NCI-H1930 (cell line): ENCODE measurements around the gene GMCL2.
"Not testable (repeated sequence)": the region's sequence is repeated elsewhere in the genome, so short reads cannot be mapped to it uniquely, and the experiment has no call there.

Experiments used
- DNase-seq, 2 experiments: peaks; one replicate each; lab custom pipeline; 2025; lab: John Stamatoyannopoulos, UW

Gene GMCL2

GRCh38 chr5:178206166-178207101, 19.3 kb upstream of the GMCL2 start:
- no peak for DNase-seq

DNA sequence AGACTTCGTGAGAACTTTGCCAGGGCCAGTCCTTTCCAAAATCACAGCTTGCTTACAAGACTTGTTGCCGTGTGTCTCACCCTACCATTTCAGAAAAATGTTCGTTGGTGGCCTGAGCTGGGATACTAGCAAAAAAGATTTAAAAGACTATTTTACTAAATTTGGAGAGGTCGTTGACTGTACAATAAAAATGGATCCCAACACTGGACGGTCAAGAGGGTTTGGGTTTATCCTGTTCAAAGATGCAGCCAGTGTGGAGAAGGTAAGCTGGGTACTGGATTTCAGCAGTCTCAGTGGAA, 18.5 kb upstream of the GMCL2 start:
- no peak for DNase-seq

DNA sequence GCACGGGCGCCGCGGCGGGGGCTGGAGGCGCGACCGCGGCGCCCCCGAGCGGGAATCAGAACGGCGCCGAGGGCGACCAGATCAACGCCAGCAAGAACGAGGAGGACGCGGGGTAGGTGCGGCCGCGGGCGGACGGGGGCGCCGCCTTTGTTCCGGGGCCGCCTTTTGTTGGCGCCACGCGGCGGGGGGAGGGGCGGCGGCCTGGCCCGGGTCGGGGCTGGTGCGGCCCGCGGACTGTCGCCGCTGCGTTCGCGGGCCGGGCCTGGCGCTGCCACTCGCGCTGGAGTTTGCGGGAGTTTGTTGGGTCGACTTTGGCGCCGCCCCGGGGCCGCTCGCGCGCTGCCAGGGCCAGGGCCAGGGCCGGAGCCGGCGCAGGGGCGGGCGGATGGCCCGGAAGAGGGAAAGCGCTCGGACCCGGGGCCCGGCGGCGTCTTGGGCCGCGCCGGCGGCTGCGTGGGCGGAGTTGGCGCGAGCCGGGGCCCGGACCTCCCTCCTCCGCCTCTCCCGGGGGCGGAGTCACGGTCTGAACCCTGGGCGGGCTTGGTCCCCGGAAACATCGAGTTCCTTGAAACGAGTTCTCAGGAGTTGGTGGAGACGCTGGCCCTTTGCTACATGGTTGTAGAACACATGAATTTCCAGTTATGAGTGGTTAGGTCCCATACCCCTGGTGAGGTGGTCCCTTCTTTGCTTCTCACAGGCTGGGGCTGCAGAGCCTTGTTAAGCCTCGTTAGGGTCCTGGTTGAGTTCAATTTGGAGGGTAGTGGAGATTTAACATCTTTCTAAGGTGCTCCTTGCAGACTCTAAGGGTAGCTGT, 18.0 kb upstream of the GMCL2 start:
- DNase-seq = no peak

GRCh38 chr5:178204182-178204934, 17.2 kb upstream of the GMCL2 start, which contains the start of gene HNRNPAB:
Gene HNRNPAB (plus strand): TSS chr5:178204533. CDS start chr5:178204838, 305 bp downstream.
- DNase-seq = peak; percentile 75 to 90

GRCh38 chr5:178203670-178204181, 16.6 kb upstream of the GMCL2 start:
- DNase-seq = no peak

GRCh38 chr5:178202541-178202940, 15.4 kb upstream of the GMCL2 start:
- DNase-seq = no peak

DNA sequence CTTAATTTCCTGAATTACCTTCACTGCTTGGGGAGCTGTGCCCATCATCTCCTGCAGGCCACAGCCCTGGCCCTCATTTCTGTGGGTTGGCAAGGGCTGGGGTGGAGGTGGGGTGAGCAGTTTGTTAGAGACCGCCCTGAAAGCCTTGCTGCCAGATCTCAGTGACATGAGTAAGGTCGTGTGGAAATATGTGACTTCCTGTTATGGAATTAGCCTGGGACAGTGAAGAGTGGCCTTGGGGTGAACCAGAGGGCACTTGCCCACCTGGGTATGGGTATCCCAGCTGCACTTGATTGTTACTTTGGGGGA, 14.7 kb upstream of the GMCL2 start:
- DNase-seq = no peak

DNA sequence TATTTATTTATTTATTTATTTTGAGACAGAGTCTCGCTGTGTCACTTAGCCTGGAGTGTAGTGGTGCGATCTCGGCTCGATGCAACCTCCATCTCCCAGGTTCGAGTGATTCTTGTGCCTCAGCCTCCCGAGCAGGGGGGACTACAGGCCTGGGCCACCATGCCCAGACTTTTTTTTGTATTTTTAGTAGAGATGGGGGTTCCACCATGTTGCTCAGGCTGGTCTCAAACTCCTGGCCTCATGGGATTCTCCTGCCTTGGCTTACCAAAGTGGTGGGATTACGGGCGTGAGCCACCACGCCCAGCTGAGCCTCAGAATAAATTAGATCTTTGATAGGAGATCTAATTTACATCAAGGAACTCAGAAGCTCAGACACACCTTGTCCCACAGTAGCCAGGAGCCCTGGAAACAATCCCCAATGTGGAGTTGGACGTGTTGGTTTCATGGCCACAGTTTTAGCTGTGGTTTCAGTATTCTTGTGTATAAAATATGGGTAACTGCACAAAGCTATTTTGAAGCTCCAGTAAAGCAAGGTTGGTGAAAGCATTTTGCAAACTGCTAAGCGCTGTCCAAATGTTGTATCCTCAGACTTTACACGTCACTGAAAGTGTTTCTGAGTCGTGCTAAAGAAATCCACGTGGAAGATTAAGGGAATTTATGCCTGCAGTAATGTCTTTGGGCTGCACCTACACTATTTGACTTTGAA, 14.2 kb upstream of the GMCL2 start:
- no peak for DNase-seq

DNA sequence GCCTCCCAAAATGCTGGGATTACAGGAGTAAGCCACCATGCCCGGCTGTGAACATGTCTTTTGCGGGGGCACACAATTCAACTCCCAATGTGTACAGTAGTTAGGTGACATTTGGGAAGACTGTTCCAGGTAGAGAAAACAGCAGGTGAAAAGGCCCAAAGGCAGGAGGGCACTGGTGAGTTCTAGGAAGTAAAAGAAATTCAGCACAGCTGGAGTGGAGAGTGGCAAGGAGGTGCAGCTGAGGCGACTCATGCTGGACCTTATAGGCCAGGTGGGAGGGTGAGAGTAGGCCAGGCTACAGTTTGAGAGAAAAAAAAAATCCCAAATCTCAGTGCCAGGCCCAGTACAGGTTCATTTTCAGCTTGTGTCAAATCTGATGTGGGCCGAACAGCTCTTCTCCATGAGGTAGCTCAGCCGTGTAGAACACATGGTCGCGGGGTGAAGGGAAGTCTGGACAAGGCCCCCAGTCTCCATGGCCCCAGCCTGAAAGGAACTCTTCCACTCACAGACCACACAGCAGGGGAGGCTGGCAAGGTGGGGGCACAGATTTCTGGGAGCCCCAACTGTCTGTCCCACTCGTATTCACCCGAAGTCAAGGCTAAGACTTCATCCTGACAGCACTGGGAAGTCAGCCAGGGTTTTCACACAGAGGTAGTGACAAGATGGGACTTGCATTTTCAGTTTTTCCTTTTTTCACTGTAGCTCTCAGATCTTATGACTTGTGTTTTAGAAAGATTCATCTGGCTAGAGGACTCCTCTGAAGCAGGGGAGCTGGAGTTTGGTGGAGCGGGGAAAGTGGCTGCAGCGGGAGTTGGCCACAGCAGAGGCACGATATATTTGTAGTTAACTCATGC, 12.6 kb upstream of the GMCL2 start:
- no peak for DNase-seq

GRCh38 chr5:178198706-178199105, 11.5 kb upstream of the GMCL2 start:
- no peak for DNase-seq

GRCh38 chr5:178198151-178198550, 11.0 kb upstream of the GMCL2 start:
- DNase-seq = not testable (repeated sequence)

GRCh38 chr5:178196986-178197385, 9.8 kb upstream of the GMCL2 start:
- DNase-seq = no peak

- no peak for DNase-seq
Observed at GRCh38 chr5:178196281-178196812, 9.2 kb upstream of the GMCL2 start.

DNA sequence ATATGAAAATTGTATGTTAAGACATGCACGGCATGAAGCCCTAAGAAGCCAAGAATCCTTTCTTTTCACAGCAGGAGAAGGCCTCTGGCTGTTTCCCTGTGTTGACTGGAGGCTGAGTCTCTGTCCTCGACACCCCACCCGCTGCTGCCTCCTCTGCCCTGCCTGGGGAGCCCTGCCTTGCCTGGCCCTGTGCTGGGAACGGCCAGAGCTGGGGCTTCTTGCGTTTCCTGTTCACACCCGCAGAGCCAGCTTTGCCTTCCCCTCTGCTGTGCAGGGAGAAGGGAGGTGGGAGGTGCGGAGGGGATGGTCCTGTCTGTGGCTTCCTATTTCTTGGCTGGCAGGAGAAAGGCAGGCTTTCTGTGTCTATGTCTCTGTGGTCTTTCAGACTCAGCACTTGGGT, 6.9 kb upstream of the GMCL2 start:
- no peak for DNase-seq

- DNase-seq = no peak
Observed at GRCh38 chr5:178193251-178193809, 6.2 kb upstream of the GMCL2 start.

DNA sequence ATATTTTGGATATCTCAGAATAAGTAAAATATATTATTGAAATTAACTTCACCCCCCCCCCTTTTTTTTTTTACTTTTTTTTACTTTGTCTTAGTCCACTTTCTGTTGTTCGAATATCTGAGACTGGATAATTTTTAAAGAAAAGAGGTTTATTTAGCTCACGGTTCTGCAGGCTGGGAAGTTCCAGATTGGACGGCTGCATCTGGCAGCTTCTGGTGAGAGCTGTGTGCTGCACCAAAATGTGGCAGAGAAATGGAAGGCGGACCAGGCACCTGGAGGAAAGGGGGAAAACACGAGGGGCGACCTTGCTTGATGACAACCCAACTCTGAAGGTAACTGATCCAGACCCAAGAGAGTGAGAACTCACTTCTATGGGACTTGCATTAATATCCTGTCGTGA, 5.6 kb upstream of the GMCL2 start:
- no peak for DNase-seq

- DNase-seq = no peak
Observed at GRCh38 chr5:178192244-178192643, 5.1 kb upstream of the GMCL2 start.

DNA sequence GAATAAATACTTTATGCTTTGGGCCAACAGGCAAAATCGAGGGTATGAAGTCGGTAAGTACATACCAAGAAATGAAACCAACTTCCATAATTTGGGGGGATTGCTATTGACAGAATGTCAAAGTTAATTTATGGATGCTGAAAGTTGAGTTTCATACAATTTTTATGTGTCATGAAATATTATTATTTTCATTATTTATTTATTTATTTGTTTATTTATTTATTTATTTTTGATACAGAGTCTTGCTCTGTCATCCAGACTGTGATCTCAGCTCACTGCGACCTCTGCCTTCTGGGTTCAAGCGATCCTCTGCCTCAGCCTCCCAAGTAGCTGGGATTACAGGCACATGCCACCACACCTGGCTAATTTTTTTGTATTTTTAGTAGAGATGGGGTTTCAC, 4.5 kb upstream of the GMCL2 start:
- DNase-seq = no peak

DNA sequence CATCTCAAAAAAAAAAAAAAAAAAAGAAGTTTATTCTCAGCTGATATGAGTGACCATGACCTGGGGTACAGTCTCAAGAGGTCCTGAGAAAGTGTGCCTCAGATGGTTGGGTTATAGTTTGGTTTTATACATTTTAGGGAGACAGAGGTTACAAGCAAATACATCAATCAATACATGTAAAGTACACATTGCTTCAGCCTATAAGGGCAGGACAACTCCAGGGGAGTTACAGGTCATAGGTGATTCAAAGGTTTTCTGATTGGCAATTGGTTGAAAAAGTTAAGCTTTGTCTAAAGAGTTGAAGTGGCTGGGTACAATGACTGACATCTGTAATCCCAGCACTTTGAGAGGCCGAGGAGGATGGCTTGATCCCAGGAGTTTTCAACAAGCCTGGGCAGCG, 2.3 kb upstream of the GMCL2 start:
- no peak for DNase-seq

DNA sequence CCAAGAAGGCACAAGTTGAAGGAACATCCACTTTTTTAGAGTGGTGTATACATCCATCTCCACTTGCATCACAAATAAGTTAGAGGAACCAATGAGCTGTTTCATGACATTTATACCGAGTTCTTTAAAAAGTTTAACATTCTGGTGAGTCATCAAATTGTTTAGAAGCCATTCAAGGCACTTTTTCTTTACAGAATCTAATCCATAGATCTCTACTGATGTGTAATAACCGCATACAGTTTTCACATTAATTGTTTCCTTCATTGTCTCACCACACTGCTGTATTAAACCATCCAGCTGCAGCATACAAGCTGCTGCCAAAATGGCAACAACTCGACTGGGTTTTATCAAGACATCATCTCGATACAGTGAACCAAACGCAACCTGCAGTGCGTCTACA, 744 bp downstream of the GMCL2 start:
- DNase-seq = no peak
